CD4-positive, alpha-beta memory T cell (primary cell): ENCODE results near the gene PRR11. TPM values are rescaled to one million over a fixed set of nuclear protein-coding genes. Genes with fewer than 3 reads are reported as not detected.
"Not testable (repeated sequence)": the region's sequence is repeated elsewhere in the genome, so short reads cannot be mapped to it uniquely, and the experiment has no call there.

Experiments used
- CTCF ChIA-PET: fragments of 350-600 bp; sonication (Branson Sonifier 250); formaldehyde crosslinking; loops from one replicate; lab custom pipeline; 2021; ENCODE audit warnings: inconsistent platforms; ENCODE audit not compliant: partially characterized antibody; lab: Charles Lee
- POLR2A ChIA-PET: fragments of 350-600 bp; sonication (Branson Sonifier 250); formaldehyde crosslinking; loops from one replicate; lab custom pipeline; 2021; ENCODE audit not compliant: partially characterized antibody; lab: Charles Lee
- DNase-seq, 5 donors: peaks; one replicate each; pipeline versions ENCODE4 v3.0.0 to v3.0.0-alpha.2; 2020 to 2022; ENCODE audit warnings: mixed read lengths in 1 of 5
- H3K27ac ChIP-seq: one replicate; pipeline ENCODE4 v1.7.0; 2013; ENCODE audit warnings: low read depth, low read length
- H3K27me3 ChIP-seq: 2 replicates; pipeline ENCODE4 v1.7.0; 2013; ENCODE audit warnings: mild to moderate bottlenecking, low read length, moderate library complexity; ENCODE audit not compliant: insufficient read depth
- H3K36me3 ChIP-seq: 2 replicates; pipeline ENCODE4 v1.7.0; 2013; ENCODE audit warnings: mild to moderate bottlenecking, low read length, moderate library complexity; ENCODE audit not compliant: insufficient read depth
- H3K4me1 ChIP-seq: 2 replicates; pipeline ENCODE4 v1.7.0; 2013; ENCODE audit warnings: mild to moderate bottlenecking, low read length, moderate library complexity; ENCODE audit not compliant: insufficient read depth
- H3K4me3 ChIP-seq, 2 donors: one replicate each; pipeline ENCODE4 v1.7.0; 2013; ENCODE audit warnings: low read length in 2 of 2, mild to moderate bottlenecking in 1 of 2
- H3K9me3 ChIP-seq, 2 donors: one replicate each; pipeline ENCODE4 v1.7.0; 2013; ENCODE audit warnings: low read length in 2 of 2, control low read depth in 1 of 2; ENCODE audit not compliant: control insufficient read depth in 1 of 2
- H3K27ac Mint-ChIP-seq, 7 donors: one replicate each; pipeline ENCODE4 v1.8.0; 2020 to 2021; ENCODE audit warnings: mixed read lengths in 7 of 7, mild to moderate bottlenecking in 6 of 7, inconsistent platforms in 3 of 7, moderate library complexity in 3 of 7
- H3K27me3 Mint-ChIP-seq, 2 donors: one replicate each; pipeline ENCODE4 v1.8.0; 2020 to 2021; ENCODE audit warnings: mixed read lengths in 2 of 2
- H3K36me3 Mint-ChIP-seq, 2 donors: one replicate each; pipeline ENCODE4 v1.8.0; 2020 to 2021; ENCODE audit warnings: mixed read lengths in 2 of 2, inconsistent platforms in 1 of 2, mild to moderate bottlenecking in 1 of 2
- H3K4me1 Mint-ChIP-seq, 4 donors: one replicate each; pipeline ENCODE4 v1.8.0; 2020 to 2021; ENCODE audit warnings: mixed read lengths in 4 of 4, mild to moderate bottlenecking in 1 of 4
- H3K4me3 Mint-ChIP-seq, 8 donors: one replicate each; pipeline ENCODE4 v1.8.0; 2020 to 2021; ENCODE audit warnings: mixed read lengths in 8 of 8, mild to moderate bottlenecking in 7 of 8, moderate library complexity in 6 of 8, inconsistent platforms in 3 of 8
- H3K9me3 Mint-ChIP-seq, 8 donors: one replicate each; pipeline ENCODE4 v1.8.0; 2020 to 2021; ENCODE audit warnings: mixed read lengths in 8 of 8, mild to moderate bottlenecking in 5 of 8, inconsistent platforms in 3 of 8, moderate library complexity in 1 of 8
- intact Hi-C: fragments of 100-400 bp; cut with micrococcal nuclease; formaldehyde crosslinking; loops from one replicate; pipeline ENCODE4 v1.15.1; 2023
- polyA plus RNA-seq, 2 donors: library from polyadenylated mRNA; unstranded; fragments of 300-500 nt; fragmentation: Illumina TruSeq; gene quantifications; one replicate each; pipeline ENCODE4 v1.2.3, GENCODE V29; 2021
- total RNA-seq, 2 experiments: library from RNA; stranded (reverse); gene quantifications; one replicate each; pipeline ENCODE4 v1.2.3, GENCODE V29; 2021

The PRR11 gene
- total and polyA plus RNA-seq, 4 experiments from 2014 or later, result 0.37 to 2.1 (median 0.77) TPM

DNA sequence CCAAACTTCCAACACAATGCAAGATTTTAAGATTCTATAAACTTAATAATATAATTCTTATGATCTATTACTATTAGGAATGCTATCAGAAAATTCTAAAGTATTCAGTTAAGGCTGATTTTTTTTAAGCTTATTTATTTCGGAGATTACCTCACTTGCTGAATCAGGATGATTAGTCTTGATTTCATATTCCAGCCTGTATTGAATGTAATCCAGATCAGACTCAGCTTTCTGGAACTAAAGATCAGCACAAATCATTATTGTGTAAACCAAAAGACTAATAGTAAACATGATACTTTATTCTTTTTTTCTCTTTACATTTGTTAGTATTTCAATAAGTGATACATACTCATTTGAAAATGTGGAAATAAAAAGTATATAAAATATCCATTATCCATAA lies 24.4 kb upstream of the PRR11 start:
- no peaks in the 10 kb centered on the region for H3K9me3 Mint-ChIP-seq
- H3K4me1 ChIP-seq, result no peaks in the 10 kb centered on the region
- ChIA-PET CTCF (interaction anchor here (1.5 kb wide), 1 partner anchor 21 kb away, joined by 3 read pairs; no protein-coding TSS in a partner anchor), POLR2A (interaction anchor here (0.6 kb wide), 1 partner anchor 611 kb away, joined by 4 read pairs; no protein-coding TSS in a partner anchor)
- no peaks in the 10 kb centered on the region for H3K36me3 ChIP-seq
- H3K27ac ChIP-seq, result no peak overlapping the region
- H3K27me3 Mint-ChIP-seq, result no peaks in the 10 kb centered on the region
- peaks cover 8 to 14% of the 10 kb centered on the region in 2 donors for H3K36me3 Mint-ChIP-seq
- no peaks in the 10 kb centered on the region for H3K9me3 ChIP-seq
- H3K27me3 ChIP-seq, result no peaks in the 10 kb centered on the region
- H3K4me1 Mint-ChIP-seq, result peaks cover 5 to 13% (median 6%) of the 10 kb centered on the region in 4 donors
- no peak overlapping the region for H3K4me3 ChIP-seq
- intact Hi-C loops, result no loop called here
- H3K4me3 Mint-ChIP-seq, result no peak overlapping the region
- H3K27ac Mint-ChIP-seq, result no peak overlapping the region
- DNase-seq, result no peak

DNA sequence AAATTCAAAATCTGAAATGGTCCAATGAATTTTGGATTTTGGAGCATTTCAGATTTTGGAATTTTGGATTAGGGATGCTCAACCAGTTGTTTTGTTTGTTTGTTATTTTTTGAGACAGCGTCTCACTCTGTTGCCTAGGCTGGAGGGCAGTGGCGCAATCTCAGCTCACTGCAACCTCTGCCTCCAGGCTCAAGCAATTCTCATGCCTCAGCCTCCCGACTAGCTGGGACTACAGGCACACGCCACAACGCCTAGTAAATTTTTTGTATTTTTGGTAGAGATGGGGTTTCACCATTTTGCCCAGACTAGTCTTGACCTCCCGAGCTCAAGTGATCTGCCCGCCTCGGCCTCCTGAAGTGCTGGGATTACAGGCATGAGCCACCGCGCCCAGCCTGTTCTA lies 17.2 kb upstream of the PRR11 start:
- H3K36me3 Mint-ChIP-seq, DNase-seq, H3K36me3 ChIP-seq, H3K9me3 ChIP-seq, H3K27me3 Mint-ChIP-seq, H3K4me3 ChIP-seq, H3K27ac ChIP-seq, H3K27me3 ChIP-seq, CTCF ChIA-PET, POLR2A ChIA-PET, H3K9me3 Mint-ChIP-seq, H3K4me1 ChIP-seq, intact Hi-C loops, H3K4me3 Mint-ChIP-seq, H3K27ac Mint-ChIP-seq: not testable (repeated sequence)
- peaks cover 7 to 13% (median 10%) of the 10 kb centered on the region in 4 donors for H3K4me1 Mint-ChIP-seq

DNA sequence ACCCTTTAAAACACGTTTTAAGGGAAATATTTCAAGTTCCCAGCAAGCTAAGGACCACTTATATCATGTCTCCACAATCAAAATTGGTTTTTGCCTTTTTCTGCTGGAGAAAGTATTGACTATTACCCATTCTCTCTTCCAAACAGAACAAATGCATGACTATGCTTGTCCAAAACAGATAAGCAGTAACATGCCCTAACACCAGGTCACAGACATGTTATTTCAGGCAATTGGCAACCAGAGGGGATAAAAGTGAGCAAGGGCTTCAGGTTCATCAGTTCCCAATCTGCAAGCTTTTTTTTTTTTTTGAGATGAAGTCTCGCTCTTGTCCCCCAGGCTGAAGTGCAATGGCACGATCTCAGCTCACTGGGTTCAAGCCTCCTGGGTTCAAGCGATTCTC lies 15.6 kb upstream of the PRR11 start:
- Mint-ChIP-seq H3K27me3 (no peaks in the 10 kb centered on the region), H3K4me3 (no peak overlapping the region), H3K9me3 (no peaks in the 10 kb centered on the region), H3K36me3 (peaks cover 4 to 6% of the 10 kb centered on the region in 2 donors), H3K27ac (no peak overlapping the region), H3K4me1 (peaks cover 4 to 13% (median 8%) of the 10 kb centered on the region in 4 donors)
- Histone ChIP-seq H3K27me3 (no peaks in the 10 kb centered on the region), H3K27ac (no peak overlapping the region), H3K4me3 (no peak overlapping the region), H3K36me3 (no peaks in the 10 kb centered on the region), H3K4me1 (no peaks in the 10 kb centered on the region), H3K9me3 (no peaks in the 10 kb centered on the region)
- intact Hi-C loops, result no loop called here
- CTCF ChIA-PET, result interaction anchor here (0.8 kb wide), 1 partner anchor 31 kb away, joined by 3 read pairs; no protein-coding TSS in a partner anchor
- POLR2A ChIA-PET, result no interaction called here
- no peak for DNase-seq

DNA sequence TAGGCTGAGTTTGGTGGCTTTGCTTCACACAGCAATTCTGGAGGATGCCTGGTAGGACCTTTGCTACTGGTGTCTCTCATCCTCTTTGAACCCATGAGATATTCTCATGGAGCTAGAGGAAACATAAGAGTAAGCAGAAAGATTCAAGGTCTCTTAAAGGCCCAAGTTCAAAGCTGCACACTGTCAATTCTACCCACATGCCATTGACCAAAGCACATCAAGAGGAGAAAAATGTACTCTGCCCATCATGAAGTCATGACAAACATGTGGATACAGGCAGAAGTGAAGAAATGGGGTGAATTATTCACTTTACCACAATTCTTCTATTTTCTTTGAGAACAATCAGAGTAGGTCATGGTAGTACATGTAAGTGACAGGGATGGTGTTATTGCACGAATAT lies 13.7 kb upstream of the PRR11 start:
- Histone ChIP-seq H3K27ac (no peak overlapping the region), H3K9me3 (no peaks in the 10 kb centered on the region), H3K27me3 (no peaks in the 10 kb centered on the region), H3K4me1 (peaks cover 7% of the 10 kb centered on the region), H3K4me3 (no peak overlapping the region), H3K36me3 (no peaks in the 10 kb centered on the region)
- no peaks in the 10 kb centered on the region for H3K27me3 Mint-ChIP-seq
- H3K4me3 Mint-ChIP-seq, result no peak overlapping the region
- H3K9me3 Mint-ChIP-seq, result no peaks in the 10 kb centered on the region
- intact Hi-C loops, result no loop called here
- ChIA-PET CTCF (no interaction called here), POLR2A (no interaction called here)
- H3K27ac Mint-ChIP-seq, result no peak overlapping the region
- peaks cover 4 to 8% of the 10 kb centered on the region in 2 donors for H3K36me3 Mint-ChIP-seq
- H3K4me1 Mint-ChIP-seq, result peaks cover 4 to 20% (median 11%) of the 10 kb centered on the region in 4 donors
- no peak for DNase-seq

DNA sequence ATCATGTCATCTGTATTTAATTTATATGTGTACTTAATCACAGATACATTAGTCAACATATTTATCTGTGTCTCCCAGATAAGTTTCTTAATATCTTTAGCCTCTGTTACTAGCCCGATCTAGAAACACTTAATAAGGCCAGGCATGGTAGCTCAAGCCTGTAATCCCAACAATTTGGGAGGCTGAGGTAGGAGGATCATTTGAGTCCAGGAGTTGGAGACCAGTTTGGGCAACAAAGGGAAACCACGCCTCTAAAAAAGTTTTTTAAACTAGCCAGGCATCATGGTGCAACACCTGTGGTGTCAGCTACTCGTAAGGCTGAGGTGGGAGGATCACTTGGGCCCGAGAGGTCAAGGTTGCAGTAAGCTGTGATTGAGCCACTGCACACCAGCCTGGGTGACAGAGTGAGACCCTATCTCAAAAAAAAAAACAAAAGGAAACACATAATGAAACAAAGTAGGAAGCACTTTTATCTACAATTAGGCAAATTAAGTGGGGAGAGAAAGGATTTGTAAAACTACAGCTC lies 9.9 kb upstream of the PRR11 start:
- DNase-seq, result no peak
- intact Hi-C loops, result no loop called here
- ChIA-PET CTCF (interaction anchor here (1.3 kb wide), 1 partner anchor 21 kb away, joined by 5 read pairs; no protein-coding TSS in a partner anchor), POLR2A (interaction anchor here (1.4 kb wide), 1 partner anchor 10 kb away, joined by 8 read pairs; the partner anchor contains the start of genes PRR11 and SKA2)
- Histone ChIP-seq H3K36me3 (no peaks in the 10 kb centered on the region), H3K27ac (no peak overlapping the region), H3K9me3 (no peaks in the 10 kb centered on the region), H3K27me3 (no peaks in the 10 kb centered on the region), H3K4me3 (no peak overlapping the region), H3K4me1 (peaks cover 22% of the 10 kb centered on the region)
- H3K4me3 Mint-ChIP-seq, result no peak overlapping the region
- H3K4me1 Mint-ChIP-seq, result peaks cover 10 to 21% (median 17%) of the 10 kb centered on the region in 4 donors
- H3K27ac Mint-ChIP-seq, result no peak overlapping the region
- H3K36me3 Mint-ChIP-seq, result peaks cover 4 to 8% of the 10 kb centered on the region in 2 donors
- H3K9me3 Mint-ChIP-seq, result no peaks in the 10 kb centered on the region
- H3K27me3 Mint-ChIP-seq, result no peaks in the 10 kb centered on the region

DNA sequence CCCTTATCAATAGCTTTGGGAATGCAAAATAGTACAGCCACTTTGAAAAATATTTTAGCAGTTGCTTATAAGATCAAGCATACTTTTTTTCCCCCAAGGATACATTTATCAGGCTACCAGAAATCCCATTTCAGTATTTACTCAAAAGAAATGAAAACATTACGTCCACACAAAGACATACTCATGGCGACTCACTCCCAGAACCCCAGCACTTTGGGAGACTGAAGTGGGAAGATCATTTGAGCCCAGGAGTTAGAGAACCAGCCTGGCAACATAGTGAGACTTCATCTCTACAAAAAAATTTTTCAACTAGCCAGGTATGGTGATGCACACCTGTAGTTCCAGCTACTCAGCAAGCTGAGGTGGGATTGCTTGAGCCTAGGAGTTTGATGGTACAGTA lies 6.5 kb upstream of the PRR11 start:
- H3K36me3 Mint-ChIP-seq, result peaks cover 4 to 6% of the 10 kb centered on the region in 2 donors
- intact Hi-C loops, result no loop called here
- ChIA-PET CTCF (no interaction called here), POLR2A (interaction anchor here (1.4 kb wide), 1 partner anchor 43 kb away, joined by 3 read pairs; the partner anchor contains the start of gene TRIM37)
- H3K4me1 ChIP-seq, result peaks cover 55% of the 10 kb centered on the region
- no peaks in the 10 kb centered on the region for H3K36me3 ChIP-seq
- no peak overlapping the region for H3K4me3 ChIP-seq
- no peak overlapping the region for H3K27ac ChIP-seq
- H3K9me3 ChIP-seq, result no peaks in the 10 kb centered on the region
- H3K27me3 ChIP-seq, result no peaks in the 10 kb centered on the region
- H3K27me3 Mint-ChIP-seq, result no peaks in the 10 kb centered on the region
- H3K4me3 Mint-ChIP-seq, result no peak overlapping the region
- H3K4me1 Mint-ChIP-seq, result peaks cover 32 to 53% (median 36%) of the 10 kb centered on the region in 4 donors
- no peaks in the 10 kb centered on the region for H3K9me3 Mint-ChIP-seq
- no peak for DNase-seq
- no peak overlapping the region for H3K27ac Mint-ChIP-seq

DNA sequence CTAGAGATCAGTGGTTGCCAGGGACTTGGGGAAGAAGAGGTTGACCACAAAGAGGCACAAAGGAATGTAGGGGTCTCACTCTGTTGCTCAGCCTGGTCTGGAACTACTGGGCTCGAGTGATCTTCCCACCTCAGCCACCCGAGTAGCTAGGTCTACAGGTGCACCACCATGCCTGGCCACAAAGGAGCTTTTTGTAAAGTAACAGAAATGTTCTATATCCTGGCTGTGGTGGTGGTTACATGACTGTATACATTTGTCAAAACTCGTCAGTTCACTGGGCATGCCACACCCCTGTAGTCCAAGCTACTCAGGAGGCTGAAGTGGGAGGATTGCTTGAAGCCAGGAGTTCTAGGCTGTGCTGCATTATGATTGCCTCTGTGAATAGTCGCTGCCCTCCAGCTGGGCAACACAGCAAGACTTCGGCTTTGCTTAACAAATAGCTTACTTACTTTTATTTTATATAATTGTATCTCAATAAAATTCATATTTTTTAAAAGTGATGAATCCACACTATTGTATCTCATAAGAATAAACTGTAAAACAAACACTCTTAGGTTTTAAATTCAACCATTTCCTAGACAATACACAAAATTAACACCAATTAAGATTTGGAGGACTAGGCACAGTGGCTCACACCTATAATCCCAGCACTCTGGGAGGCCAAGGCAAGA lies 5.6 kb upstream of the PRR11 start:
- no peaks in the 10 kb centered on the region for H3K36me3 ChIP-seq
- Mint-ChIP-seq H3K9me3 (no peaks in the 10 kb centered on the region), H3K27me3 (no peaks in the 10 kb centered on the region), H3K36me3 (peaks cover 0 to 4% of the 10 kb centered on the region in 2 donors), H3K27ac (peak overlapping the region in 4 of 7 donors; percentile 17 to 70 (median 18)), H3K4me1 (peaks cover 30 to 58% (median 35%) of the 10 kb centered on the region in 4 donors), H3K4me3 (peak overlapping the region in 2 of 8 donors; percentile 30 to 53)
- ChIA-PET CTCF (interaction anchor here (0.6 to 0.7 kb wide), 2 partner anchors 25 to 120 kb away, joined by 3 read pairs; no protein-coding TSS in a partner anchor), POLR2A (interaction anchor here (1.4 kb wide), 1 partner anchor 43 kb away, joined by 3 read pairs; the partner anchor contains the start of gene TRIM37)
- DNase-seq, result no peak
- intact Hi-C loops, result no loop called here
- no peak overlapping the region for H3K27ac ChIP-seq
- no peak overlapping the region for H3K4me3 ChIP-seq
- no peaks in the 10 kb centered on the region for H3K9me3 ChIP-seq
- H3K27me3 ChIP-seq, result no peaks in the 10 kb centered on the region
- peaks cover 58% of the 10 kb centered on the region for H3K4me1 ChIP-seq
